Measurements from ENCODE around the gene IKZF4. TPM values are rescaled to one million over a fixed set of nuclear protein-coding genes. Genes with fewer than 3 reads are reported as not detected.
"Not testable (repeated sequence)": the region's sequence is repeated elsewhere in the genome, so short reads cannot be mapped to it uniquely, and the experiment has no call there.

IKZF4 gene
- 4.3 TPM for total RNA-seq

- ATAC-seq, result peak; percentile 12
Observed at GRCh38 chr12:56020423-56021184, at the start of gene IKZF4. IKZF4 (plus strand) TSS chr12:56021043; CDS start chr12:56021494, 451 bp downstream.

- ATAC-seq, result no peak
Observed at GRCh38 chr12:55972042-55972441, 48.8 kb upstream of the IKZF4 start.

- no peak for ATAC-seq
Observed at GRCh38 chr12:55972456-55972855, 48.4 kb upstream of the IKZF4 start.

- ATAC-seq, result peak; percentile 12
Observed at GRCh38 chr12:55972911-55973598, 47.8 kb upstream of the IKZF4 start.

GRCh38 chr12:55973599-55974307 lies 47.1 kb upstream of the IKZF4 start, which contains the start of gene RAB5B:
RAB5B (plus strand) TSS chr12:55974078; CDS start chr12:55986961, 12,883 bp downstream.
- ATAC-seq, result peak; percentile 94

GRCh38 chr12:55974308-55974730 lies 46.5 kb upstream of the IKZF4 start:
- ATAC-seq, result peak; percentile 49

- ATAC-seq, result no peak
Observed at GRCh38 chr12:55978393-55978792, 42.5 kb upstream of the IKZF4 start.

GRCh38 chr12:55979069-55979468 lies 41.8 kb upstream of the IKZF4 start:
- ATAC-seq, result no peak

- not testable (repeated sequence) for ATAC-seq
Observed at GRCh38 chr12:55981882-55982281, 39.0 kb upstream of the IKZF4 start.

GRCh38 chr12:55982319-55982936 lies 38.4 kb upstream of the IKZF4 start:
- ATAC-seq, result no peak

GRCh38 chr12:55983232-55983842 lies 37.5 kb upstream of the IKZF4 start:
- no peak for ATAC-seq

GRCh38 chr12:55984861-55985260 lies 36.0 kb upstream of the IKZF4 start:
- ATAC-seq, result no peak

- ATAC-seq, result no peak
Observed at GRCh38 chr12:55985341-55985740, 35.5 kb upstream of the IKZF4 start.

GRCh38 chr12:55985976-55986375 lies 34.9 kb upstream of the IKZF4 start:
- not testable (repeated sequence) for ATAC-seq

- no peak for ATAC-seq
Observed at GRCh38 chr12:55991110-55991509, 29.7 kb upstream of the IKZF4 start.

GRCh38 chr12:55993230-55993853 lies 27.5 kb upstream of the IKZF4 start:
- ATAC-seq, result no peak

- ATAC-seq, result no peak
Observed at GRCh38 chr12:55995366-55995765, 25.5 kb upstream of the IKZF4 start.

GRCh38 chr12:55996201-55996714 lies 24.6 kb upstream of the IKZF4 start:
- peak; percentile 59 for ATAC-seq

- ATAC-seq, result peak; percentile 98
Observed at GRCh38 chr12:55996715-55997534, 23.9 kb upstream of the IKZF4 start, which contains the start of gene SUOX. SUOX (plus strand) TSS chr12:55997276; CDS start chr12:56002222, 4,946 bp downstream.

- peak; percentile 53 for ATAC-seq
Observed at GRCh38 chr12:55997535-55997859, 23.3 kb upstream of the IKZF4 start.

- ATAC-seq, result not testable (repeated sequence)
Observed at GRCh38 chr12:55999522-55999921, 21.3 kb upstream of the IKZF4 start.
